Right ventricle myocardium inferior (tissue), 1 donor: ENCODE results near the gene RBM42. TPM values are rescaled to one million over a fixed set of nuclear protein-coding genes. Genes with fewer than 3 reads are reported as not detected.

Experiments used
- ATAC-seq: fragments of 200-7000 bp; cut with Tn5 transposase; one replicate; pipeline ENCODE4 v1.9.1; 2020; ENCODE audit warnings: mild to moderate bottlenecking, moderate library complexity
- DNase-seq: peaks from one replicate; pipeline ENCODE4 v3.0.0; 2021; ENCODE audit errors: missing footprints
- intact Hi-C: fragments of 100-400 bp; cut with DNase I; formaldehyde crosslinking; loops from one replicate; pipeline ENCODE4 v1.11.0; 2022
- total RNA-seq: library from RNA; stranded (reverse); fragmentation: NEBNext Ultra II Directional; extraction: Animal tissue kit (Norgen Biotek cat#: 25700); gene quantifications from one replicate; pipeline ENCODE4 v1.2.1, GENCODE V29; 2021
- donor health status: DM: no; HTN: yes; CAD: no; lungs with severe emphysema.

Gene RBM42
- total RNA-seq, 1 donor from 2014 or later: 51.5 TPM

DNA sequence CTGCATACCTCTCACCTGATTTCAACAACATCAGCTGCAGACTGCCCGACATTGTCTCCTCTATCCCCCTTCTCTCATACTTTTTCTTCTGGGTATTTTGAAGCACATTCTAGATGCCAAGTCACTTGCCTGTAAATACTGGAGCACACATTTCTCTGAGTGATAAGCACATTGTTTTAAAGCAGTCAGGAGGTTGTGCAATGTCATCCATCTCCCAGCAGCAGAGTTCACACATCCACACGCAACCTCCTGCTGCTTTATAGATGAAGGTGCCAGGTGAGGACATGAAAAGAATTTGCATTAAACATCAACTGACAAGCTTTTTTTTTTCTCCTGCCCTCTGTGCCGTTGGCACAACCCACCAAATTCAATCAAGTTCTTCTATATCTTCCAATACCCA, 43.0 kb downstream of the RBM42 start:
- DNase-seq (no peak), ATAC-seq (no peak)
- intact Hi-C loops: no loop called here

GRCh38 chr19:35673121-35673804, 44.4 kb downstream of the RBM42 start:
- intact Hi-C loops: no loop called here
- no peak for DNase-seq
- ATAC-seq: peak; percentile 68

DNA sequence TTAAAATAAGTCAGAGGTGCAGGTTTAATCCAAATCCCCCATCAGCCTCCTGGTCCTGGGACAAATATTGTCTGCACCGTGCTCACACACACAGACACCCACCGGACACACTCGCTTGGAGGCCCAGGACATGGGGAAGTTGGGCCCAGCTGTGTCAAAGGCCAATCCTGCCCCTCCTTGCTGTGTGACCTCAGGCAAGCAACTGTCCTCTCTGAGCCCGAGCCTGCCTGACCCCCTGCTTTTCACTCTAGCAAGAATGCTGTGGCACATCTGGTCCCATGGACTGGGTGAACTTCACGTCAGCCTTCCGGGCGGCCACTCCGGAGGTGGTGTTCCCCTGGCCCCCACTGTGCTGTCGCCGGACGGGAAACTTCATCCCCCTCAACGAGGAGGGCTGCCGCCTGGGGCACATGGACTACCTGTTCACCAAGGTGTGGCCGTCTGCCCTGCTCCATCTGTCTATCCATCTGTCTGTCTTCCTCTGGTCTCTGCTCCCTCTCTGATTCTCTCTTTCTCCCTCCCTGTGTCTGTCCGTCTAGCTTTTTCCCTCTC, 46.8 kb downstream of the RBM42 start:
- ATAC-seq: no peak
- no peak for DNase-seq
- intact Hi-C loops: no loop called here

Other genes starting within 250 kb of the RBM42 start
- 0.32 TPM for gene FFAR2, start 180.8 kb upstream of the RBM42 start, total RNA-seq
- gene KRTDAP, start 138.6 kb upstream of the RBM42 start, total RNA-seq: not detected
- 3.4 TPM for gene DMKN, start 115.4 kb upstream of the RBM42 start, total RNA-seq
- gene SBSN, start 100.7 kb upstream of the RBM42 start, total RNA-seq: not detected
- gene GAPDHS, start 95.6 kb upstream of the RBM42 start, total RNA-seq: not detected
- gene TMEM147, start 83.4 kb upstream of the RBM42 start, total RNA-seq: 84.6 TPM
- gene ATP4A, start 65.4 kb upstream of the RBM42 start, total RNA-seq: not detected
- gene PMIS2, start 42.9 kb upstream of the RBM42 start, total RNA-seq: not detected
- 5.2 TPM for gene HAUS5, start 16.3 kb upstream of the RBM42 start, total RNA-seq
- gene ETV2, start 12.7 kb downstream of the RBM42 start, total RNA-seq: 0.68 TPM
- 1,537 TPM for gene COX6B1, start 19.3 kb downstream of the RBM42 start, total RNA-seq
- gene UPK1A, start 37.5 kb downstream of the RBM42 start, total RNA-seq: not detected
- gene ZBTB32, start 75.5 kb downstream of the RBM42 start, total RNA-seq: not detected
- gene KMT2B, start 89.0 kb downstream of the RBM42 start, total RNA-seq: 12.7 TPM
- gene IGFLR1, start 113.4 kb downstream of the RBM42 start, total RNA-seq: 5.1 TPM
- 19.5 TPM for gene U2AF1L4, start 116.4 kb downstream of the RBM42 start, total RNA-seq
- gene PSENEN, start 116.6 kb downstream of the RBM42 start, total RNA-seq: 44.7 TPM
- gene LIN37, start 119.5 kb downstream of the RBM42 start, total RNA-seq: 8.2 TPM
- gene HSPB6, start 128.0 kb downstream of the RBM42 start, total RNA-seq: 662 TPM
- 5.1 TPM for gene PROSER3, start 129.1 kb downstream of the RBM42 start, total RNA-seq
- 4.2 TPM for gene ARHGAP33, start 146.5 kb downstream of the RBM42 start, total RNA-seq
- not detected for gene PRODH2, start 183.8 kb downstream of the RBM42 start, total RNA-seq
- not detected for gene NPHS1, start 223.5 kb downstream of the RBM42 start, total RNA-seq
- not detected for gene KIRREL2, start 227.9 kb downstream of the RBM42 start, total RNA-seq
- gene APLP1, start 239.5 kb downstream of the RBM42 start, total RNA-seq: 20.5 TPM